ENCODE measurements around the gene C17orf100. TPM values are rescaled to one million over a fixed set of nuclear protein-coding genes. Genes with fewer than 3 reads are reported as not detected.
"Not testable (repeated sequence)": the region's sequence is repeated elsewhere in the genome, so short reads cannot be mapped to it uniquely, and the experiment has no call there.

C17orf100 gene
- total RNA-seq, 1 experiment from 2014 or later = 0.70 TPM

- Histone ChIP-seq H2AFZ (ENCODE audit: low read length) (no peak overlapping the region), H2BK5ac (ENCODE audit: insufficient read length, low read length) (no peak overlapping the region), H3K14ac (ENCODE audit: insufficient read depth, low read length) (no peak overlapping the region), H4K91ac (ENCODE audit: insufficient read length, low read depth, low read length) (no peak overlapping the region), H3K23me2 (ENCODE audit: insufficient read length, low read depth, low read length, poor library complexity, severe bottlenecking) (peaks cover 10% of the 10 kb centered on the region), H2AK5ac (ENCODE audit: insufficient read length, low read length) (no peak overlapping the region), H3K4me2 (ENCODE audit: insufficient read depth, insufficient read length, low read length) (peak overlapping the region; percentile 11), H2BK120ac (ENCODE audit: low read depth, low read length, poor library complexity, severe bottlenecking) (no peak overlapping the region), H4K8ac (replicated peaks; ENCODE audit: insufficient read length, low read depth, low read length) (no peak overlapping the region), H3K27me3 (ENCODE audit: insufficient read depth, low read length) (peaks cover 14% of the 10 kb centered on the region; the same call in 1 of the 2 replicates), H2BK12ac (ENCODE audit: insufficient read length, low read depth, low read length) (no peak overlapping the region), H4K20me1 (ENCODE audit: control insufficient read depth, insufficient read depth, insufficient read length) (no peaks in the 10 kb centered on the region), H3K23ac (ENCODE audit: insufficient read length, low read depth, low read length) (no peak overlapping the region), H3K9ac (ENCODE audit: extremely low read depth, insufficient read length, low read length) (no peak overlapping the region), H3K4me1 (ENCODE audit: insufficient read depth, low read length) (peaks cover 2% of the 10 kb centered on the region; the same call in 1 of the 2 replicates), H3K79me2 (ENCODE audit: insufficient read depth, low read length) (no peaks in the 10 kb centered on the region), H2BK15ac (ENCODE audit: low read depth, low read length) (no peak overlapping the region), H2BK20ac (ENCODE audit: low read depth, low read length, poor library complexity, severe bottlenecking) (no peak overlapping the region), H3K18ac (ENCODE audit: insufficient read length, low read depth, low read length) (no peak overlapping the region), H3K27ac (ENCODE audit: insufficient read length, low read depth, low read length) (no peak overlapping the region), H3K4ac (ENCODE audit: low read depth, low read length) (no peak overlapping the region), H3K56ac (ENCODE audit: insufficient read length, low read depth, low read length) (no peak overlapping the region), H3K9me3 (ENCODE audit: control insufficient read depth, low read depth, low read length) (no peaks in the 10 kb centered on the region), H3T11ph (ENCODE audit: low read length) (no peak overlapping the region), H3K79me1 (ENCODE audit: insufficient read depth, low read depth, low read length, poor library complexity, severe bottlenecking) (no peaks in the 10 kb centered on the region), H4K5ac (ENCODE audit: insufficient read length, low read depth, low read length) (no peak overlapping the region)
- H3K9me3 Mint-ChIP-seq = no peaks in the 10 kb centered on the region; a peak in 2 of 5 replicates
- H3K4me1 Mint-ChIP-seq = peaks cover 31 to 32% of the 10 kb centered on the region in 2 experiments
- TF ChIP-seq, protein P1, sequence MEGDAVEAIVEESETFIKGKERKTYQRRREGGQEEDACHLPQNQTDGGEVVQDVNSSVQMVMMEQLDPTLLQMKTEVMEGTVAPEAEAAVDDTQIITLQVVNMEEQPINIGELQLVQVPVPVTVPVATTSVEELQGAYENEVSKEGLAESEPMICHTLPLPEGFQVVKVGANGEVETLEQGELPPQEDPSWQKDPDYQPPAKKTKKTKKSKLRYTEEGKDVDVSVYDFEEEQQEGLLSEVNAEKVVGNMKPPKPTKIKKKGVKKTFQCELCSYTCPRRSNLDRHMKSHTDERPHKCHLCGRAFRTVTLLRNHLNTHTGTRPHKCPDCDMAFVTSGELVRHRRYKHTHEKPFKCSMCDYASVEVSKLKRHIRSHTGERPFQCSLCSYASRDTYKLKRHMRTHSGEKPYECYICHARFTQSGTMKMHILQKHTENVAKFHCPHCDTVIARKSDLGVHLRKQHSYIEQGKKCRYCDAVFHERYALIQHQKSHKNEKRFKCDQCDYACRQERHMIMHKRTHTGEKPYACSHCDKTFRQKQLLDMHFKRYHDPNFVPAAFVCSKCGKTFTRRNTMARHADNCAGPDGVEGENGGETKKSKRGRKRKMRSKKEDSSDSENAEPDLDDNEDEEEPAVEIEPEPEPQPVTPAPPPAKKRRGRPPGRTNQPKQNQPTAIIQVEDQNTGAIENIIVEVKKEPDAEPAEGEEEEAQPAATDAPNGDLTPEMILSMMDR (conservative IDR thresholded peaks at IDR 0.05) = no peak
- peaks cover 0 to 1% (median 0%) of the 10 kb centered on the region in 3 experiments; a peak in 1 of 7 replicates for H3K36me3 Mint-ChIP-seq (ENCODE audit: insufficient read depth in 1 of 3, low read depth in 3 of 3)
- whole genome bisulfite sequencing (ENCODE audit: extremely low coverage, insufficient read length, low lambda C conversion rate) = no CpG with 5 or more reads among the region's 18 CpGs
- H3K27me3 Mint-ChIP-seq (ENCODE audit: low read depth) = peaks cover 85% of the 10 kb centered on the region
- H3K4me3 Mint-ChIP-seq = peak overlapping the region; percentile 70 to 80
- DNase-seq = peak; percentile 48
- no peak overlapping the region for H3K27ac Mint-ChIP-seq
Measured at GRCh38 chr17:6657633-6658287, 6.2 kb downstream of the C17orf100 start.

DNA sequence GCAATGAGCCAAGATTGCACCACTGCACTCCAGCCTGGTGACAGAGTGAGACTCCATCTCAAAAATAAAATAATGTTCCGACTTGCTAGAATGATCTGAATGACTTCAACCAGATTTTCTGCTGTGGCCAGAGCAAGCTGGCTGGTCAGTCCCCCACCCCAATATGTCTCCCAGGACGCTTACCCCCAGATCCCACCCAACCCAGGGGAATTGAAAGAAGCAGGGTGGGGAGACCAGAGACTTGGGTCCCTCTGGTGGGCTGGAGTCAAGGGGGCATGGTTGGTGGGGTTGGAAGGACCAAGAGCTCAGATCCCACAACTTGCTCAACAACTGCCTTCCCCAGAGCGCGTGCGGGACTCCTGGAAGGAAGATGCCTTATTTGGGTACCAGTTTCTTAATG, 6.8 kb downstream of the C17orf100 start:
- not testable (repeated sequence) for H2BK15ac ChIP-seq (ENCODE audit: low read depth, low read length); H4K20me1 ChIP-seq (ENCODE audit: control insufficient read depth, insufficient read depth, insufficient read length); DNase-seq; H3K27ac ChIP-seq (ENCODE audit: insufficient read length, low read depth, low read length); H3K4me2 ChIP-seq (ENCODE audit: insufficient read depth, insufficient read length, low read length); H2AFZ ChIP-seq (ENCODE audit: low read length); H3K9ac ChIP-seq (ENCODE audit: extremely low read depth, insufficient read length, low read length); H3K56ac ChIP-seq (ENCODE audit: insufficient read length, low read depth, low read length); H2BK5ac ChIP-seq (ENCODE audit: insufficient read length, low read length); H4K91ac ChIP-seq (ENCODE audit: insufficient read length, low read depth, low read length); H2BK20ac ChIP-seq (ENCODE audit: low read depth, low read length, poor library complexity, severe bottlenecking); H4K8ac ChIP-seq (replicated peaks; ENCODE audit: insufficient read length, low read depth, low read length); H3K14ac ChIP-seq (ENCODE audit: insufficient read depth, low read length); H3K4me1 ChIP-seq (ENCODE audit: insufficient read depth, low read length); H2AK5ac ChIP-seq (ENCODE audit: insufficient read length, low read length); H3K36me3 Mint-ChIP-seq (ENCODE audit: insufficient read depth in 1 of 3, low read depth in 3 of 3); H3K9me3 ChIP-seq (ENCODE audit: control insufficient read depth, low read depth, low read length); H2BK120ac ChIP-seq (ENCODE audit: low read depth, low read length, poor library complexity, severe bottlenecking); H3T11ph ChIP-seq (ENCODE audit: low read length); H3K18ac ChIP-seq (ENCODE audit: insufficient read length, low read depth, low read length); H3K9me3 Mint-ChIP-seq; H2BK12ac ChIP-seq (ENCODE audit: insufficient read length, low read depth, low read length); H3K4ac ChIP-seq (ENCODE audit: low read depth, low read length); H3K23ac ChIP-seq (ENCODE audit: insufficient read length, low read depth, low read length); H4K5ac ChIP-seq (ENCODE audit: insufficient read length, low read depth, low read length); H3K79me1 ChIP-seq (ENCODE audit: insufficient read depth, low read depth, low read length, poor library complexity, severe bottlenecking); H3K79me2 ChIP-seq (ENCODE audit: insufficient read depth, low read length); H3K27ac Mint-ChIP-seq
- WGBS (ENCODE audit: extremely low coverage, insufficient read length, low lambda C conversion rate) = no CpG with 5 or more reads among the region's 5 CpGs
- peaks cover 10% of the 10 kb centered on the region; the same call in 1 of the 2 replicates for H3K27me3 ChIP-seq (ENCODE audit: insufficient read depth, low read length)
- Mint-ChIP-seq H3K27me3 (ENCODE audit: low read depth) (peaks cover 80% of the 10 kb centered on the region), H3K4me1 (peaks cover 26 to 28% of the 10 kb centered on the region in 2 experiments), H3K4me3 (peak overlapping the region in 1 of 2 experiments; percentile 80; a peak in 2 of 5 replicates)
- peaks cover 10% of the 10 kb centered on the region for H3K23me2 ChIP-seq (ENCODE audit: insufficient read length, low read depth, low read length, poor library complexity, severe bottlenecking)

Measured in H9 (cell line).